K562 (cell line): ENCODE data around the gene PCDH1. TPM values are rescaled to one million over a fixed set of nuclear protein-coding genes. Genes with fewer than 3 reads are reported as not detected.
A peak's percentile ranks its signal among the peaks of the same experiment; 100 is the strongest.

ENCODE experiments used
- CHD4 ChIP-seq: fragments of 200-600 bp; sonication (generic); IDR thresholded peaks from 3 replicates; pipeline ENCODE4 v1.6.1; 2012; ENCODE audit warnings: low read depth, mild to moderate bottlenecking, mixed read lengths, low read length, inconsistent platforms; ENCODE audit not compliant: insufficient read depth, insufficient replicate concordance, poor library complexity, severe bottlenecking
- EP300 ChIP-seq: IDR thresholded peaks from 2 replicates; pipeline ENCODE4 v1.6.1; 2012; ENCODE audit warnings: low read length, improper control_type of control experiment
- FOS ChIP-seq: IDR thresholded peaks from 3 replicates; pipeline ENCODE4 v1.6.1; 2011; ENCODE audit not compliant: insufficient read length; ENCODE audit errors: extremely low read depth
- FOXA1 ChIP-seq: fragments of 450-650 bp; IDR thresholded peaks from 2 replicates; pipeline ENCODE4 v1.6.1; 2016; ENCODE audit warnings: mild to moderate bottlenecking, borderline replicate concordance
- HOMEZ ChIP-seq: fragments of 250-450 bp; sonication (Bioruptor Pico); IDR thresholded peaks from 2 replicates; pipeline ENCODE4 v1.4.0; 2020; ENCODE audit warnings: mild to moderate bottlenecking, moderate library complexity
- NR1H2 ChIP-seq: sonication (generic); formaldehyde crosslinking; IDR thresholded peaks from 2 replicates; pipeline ENCODE4 v1.4.0; 2020; ENCODE audit warnings: mild to moderate bottlenecking, missing genetic modification reagents
- ZBTB1 ChIP-seq: sonication (generic); formaldehyde crosslinking; IDR thresholded peaks from 2 replicates; pipeline ENCODE4 v1.8.1; 2023; ENCODE audit warnings: missing genetic modification reagents, low read depth, mild to moderate bottlenecking, borderline replicate concordance
- ZBTB34 ChIP-seq: fragments of 250-450 bp; sonication (Bioruptor Pico); IDR thresholded peaks from 2 replicates; pipeline ENCODE4 v1.8.0; 2021; ENCODE audit warnings: mild to moderate bottlenecking, moderate library complexity
- ZNF407 ChIP-seq: fragments of 450-650 bp; IDR thresholded peaks from 2 replicates; pipeline ENCODE4 v1.6.1; 2016; ENCODE audit warnings: low read depth
- ZNF583 ChIP-seq: fragments of 250-450 bp; sonication (Bioruptor Pico); IDR thresholded peaks from 2 replicates; pipeline ENCODE4 v1.4.0; 2020
- polyA plus RNA-seq, 8 experiments: library from polyadenylated mRNA; depleted of rRNA in 4 of 8; stranded (reverse) in 5 of 8; unstranded in 3 of 8; fragments of >200 nt; fragmentation: Nextera tagmentation in 2 of 8; fragmentation: Illumina TruSeq in 1 of 8; extraction: Ambion mirVana in 2 of 8; extraction: Trizol in 1 of 8; gene quantifications; 2 replicates each; pipeline versions ENCODE4 v1.2.1 to v1.2.3, GENCODE V29; 2011 to 2014; ENCODE audit warnings: inconsistent platforms in 1 of 8, missing spikeins in 1 of 8
- total RNA-seq, 7 experiments: library from RNA; depleted of rRNA in 6 of 7; stranded (reverse); fragments of >200 nt in 6 of 7; fragmentation: Illumina TruSeq in 2 of 7; extraction: Trizol in 2 of 7; gene quantifications; 2 replicates each; pipeline versions ENCODE4 v1.2.1 to v1.2.3, GENCODE V29; 2011 to 2021; ENCODE audit warnings: low replicate concordance in 1 of 7
- TF ChIP-seq, protein P1 (sequence below): IDR thresholded peaks from 3 replicates; pipeline ENCODE4 v1.6.1; 2011; ENCODE audit warnings: borderline replicate concordance, mild to moderate bottlenecking; ENCODE audit not compliant: insufficient read length, insufficient read depth
- TF ChIP-seq, protein P2 (sequence below), 2 experiments: fragments of 200-800 bp in 1 of 2; sonication (Bioruptor generic) in 1 of 2; sonication (generic) in 1 of 2; formaldehyde crosslinking in 1 of 2; IDR thresholded peaks in 1 of 2; conservative IDR thresholded peaks in 1 of 2; 2 replicates each; pipeline versions ENCODE4 v1.5.0 to v1.6.1; 2016 to 2020; ENCODE audit warnings: missing compliant biosample characterization in 1 of 2, missing genetic modification characterization in 1 of 2, missing genetic modification reagents in 1 of 2

PCDH1 gene
- total and polyA plus RNA-seq, 9 of the 15 experiments (the other 6 are each of a cell fraction or from before 2014, with no cell fraction given): 0.11 to 3.6 (median 1.9) TPM; not detected in 1

- TF ChIP-seq, protein P1, sequence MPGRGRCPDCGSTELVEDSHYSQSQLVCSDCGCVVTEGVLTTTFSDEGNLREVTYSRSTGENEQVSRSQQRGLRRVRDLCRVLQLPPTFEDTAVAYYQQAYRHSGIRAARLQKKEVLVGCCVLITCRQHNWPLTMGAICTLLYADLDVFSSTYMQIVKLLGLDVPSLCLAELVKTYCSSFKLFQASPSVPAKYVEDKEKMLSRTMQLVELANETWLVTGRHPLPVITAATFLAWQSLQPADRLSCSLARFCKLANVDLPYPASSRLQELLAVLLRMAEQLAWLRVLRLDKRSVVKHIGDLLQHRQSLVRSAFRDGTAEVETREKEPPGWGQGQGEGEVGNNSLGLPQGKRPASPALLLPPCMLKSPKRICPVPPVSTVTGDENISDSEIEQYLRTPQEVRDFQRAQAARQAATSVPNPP: no peak
- TF ChIP-seq CHD4 (no peak), HOMEZ (CRISPR knock-in tag) (no peak), NR1H2 (CRISPR knock-in tag) (no peak), ZBTB1 (CRISPR knock-in tag) (peak; percentile 31; the same call in 1 of the 2 replicates), ZNF583 (CRISPR knock-in tag) (no peak), ZNF407 (no peak), FOXA1 (no peak), FOS (no peak), EP300 (no peak), ZBTB34 (CRISPR knock-in tag) (no peak)
- TF ChIP-seq, protein P2, sequence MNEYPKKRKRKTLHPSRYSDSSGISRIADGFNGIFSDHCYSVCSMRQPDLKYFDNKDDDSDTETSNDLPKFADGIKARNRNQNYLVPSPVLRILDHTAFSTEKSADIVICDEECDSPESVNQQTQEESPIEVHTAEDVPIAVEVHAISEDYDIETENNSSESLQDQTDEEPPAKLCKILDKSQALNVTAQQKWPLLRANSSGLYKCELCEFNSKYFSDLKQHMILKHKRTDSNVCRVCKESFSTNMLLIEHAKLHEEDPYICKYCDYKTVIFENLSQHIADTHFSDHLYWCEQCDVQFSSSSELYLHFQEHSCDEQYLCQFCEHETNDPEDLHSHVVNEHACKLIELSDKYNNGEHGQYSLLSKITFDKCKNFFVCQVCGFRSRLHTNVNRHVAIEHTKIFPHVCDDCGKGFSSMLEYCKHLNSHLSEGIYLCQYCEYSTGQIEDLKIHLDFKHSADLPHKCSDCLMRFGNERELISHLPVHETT (CRISPR knock-in tag; conservative IDR thresholded peaks at IDR 0.05 in 1 of 2, IDR thresholded peaks at IDR 0.05 in 1 of 2): no peak
Observed at GRCh38 chr5:141878711-141879425, 658 bp upstream of the PCDH1 start (continued).
